ENCODE measurements around the gene HNRNPK. TPM values are rescaled to one million over a fixed set of nuclear protein-coding genes. Genes with fewer than 3 reads are reported as not detected.

Gene HNRNPK
- polyA plus RNA-seq, 1 of the 3 experiments (the other 2 are of a cell fraction) = 470 TPM

DNA sequence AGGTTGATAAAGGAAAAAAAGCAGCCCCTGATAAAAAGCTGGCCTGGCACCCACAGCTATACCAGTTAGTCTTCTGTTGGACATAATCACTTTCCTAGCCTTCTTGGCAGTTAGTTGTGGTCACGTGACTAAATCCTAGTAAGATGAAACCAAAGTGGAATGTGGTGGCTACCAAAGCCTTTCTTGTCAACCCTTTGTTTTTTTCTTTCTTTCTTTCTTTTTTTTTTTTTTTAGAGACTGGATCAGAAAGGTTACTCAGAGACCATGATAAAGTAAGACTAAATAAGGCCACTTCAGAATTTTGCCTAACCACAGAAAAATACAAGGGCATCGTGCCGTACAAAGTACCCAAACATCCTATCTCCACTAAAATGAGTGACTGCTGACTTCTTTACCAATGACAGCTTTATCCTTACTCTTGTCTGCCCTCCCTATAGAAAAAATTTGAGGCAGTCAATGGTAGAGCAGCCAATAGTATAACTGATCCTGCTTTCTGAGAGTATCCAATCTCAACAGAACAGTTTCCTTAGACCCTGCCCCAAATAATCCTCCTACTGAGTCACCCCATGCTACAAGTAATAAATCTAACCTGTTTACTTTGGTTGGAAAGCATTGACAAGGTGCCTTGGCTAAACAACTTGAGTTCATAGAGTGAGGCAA lies 44.6 kb downstream of the HNRNPK start:
- peak; percentile 18; the same call in 1 of the 2 replicates for TF ChIP-seq PBX3 (IDR thresholded peaks at IDR 0.05)
- TF ChIP-seq, protein P1, sequence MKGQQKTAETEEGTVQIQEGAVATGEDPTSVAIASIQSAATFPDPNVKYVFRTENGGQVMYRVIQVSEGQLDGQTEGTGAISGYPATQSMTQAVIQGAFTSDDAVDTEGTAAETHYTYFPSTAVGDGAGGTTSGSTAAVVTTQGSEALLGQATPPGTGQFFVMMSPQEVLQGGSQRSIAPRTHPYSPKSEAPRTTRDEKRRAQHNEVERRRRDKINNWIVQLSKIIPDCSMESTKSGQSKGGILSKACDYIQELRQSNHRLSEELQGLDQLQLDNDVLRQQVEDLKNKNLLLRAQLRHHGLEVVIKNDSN (IDR thresholded peaks at IDR 0.05; ENCODE audit: borderline replicate concordance, low read depth) = peak; percentile 92
- TF ChIP-seq MAX (IDR thresholded peaks at IDR 0.05; ENCODE audit: low read depth) = peak; percentile 38; the same call in 1 of the 2 replicates
- no peak for TF ChIP-seq SMC3 (IDR thresholded peaks at IDR 0.05; ENCODE audit: low read depth, low read length)
- peak; percentile 9; the same call in 1 of the 2 replicates for TF ChIP-seq JUND (IDR thresholded peaks at IDR 0.05)
- no peak; the same call in 1 of the 2 replicates for TF ChIP-seq FOSL2 (IDR thresholded peaks at IDR 0.05; ENCODE audit: borderline replicate concordance, low read depth)
- TF ChIP-seq NFIC (IDR thresholded peaks at IDR 0.05; ENCODE audit: borderline replicate concordance) = peak; percentile 68
- TF ChIP-seq, protein P2, sequence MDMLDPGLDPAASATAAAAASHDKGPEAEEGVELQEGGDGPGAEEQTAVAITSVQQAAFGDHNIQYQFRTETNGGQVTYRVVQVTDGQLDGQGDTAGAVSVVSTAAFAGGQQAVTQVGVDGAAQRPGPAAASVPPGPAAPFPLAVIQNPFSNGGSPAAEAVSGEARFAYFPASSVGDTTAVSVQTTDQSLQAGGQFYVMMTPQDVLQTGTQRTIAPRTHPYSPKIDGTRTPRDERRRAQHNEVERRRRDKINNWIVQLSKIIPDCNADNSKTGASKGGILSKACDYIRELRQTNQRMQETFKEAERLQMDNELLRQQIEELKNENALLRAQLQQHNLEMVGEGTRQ (IDR thresholded peaks at IDR 0.05; ENCODE audit: borderline replicate concordance, low read depth, low read length) = peak; percentile 28; the same call in 1 of the 2 replicates
- ChIA-PET CTCF (interaction anchor here (1.3 to 6.3 kb wide), 4 partner anchors 15 to 380 kb away, joined by 3 to 69 read pairs (median 14); partner anchors contain the start of gene KIF27), POLR2A (no interaction called here)
- DNase-seq = no peak
- Histone ChIP-seq H3K4me1 (ENCODE audit: control insufficient read depth in 1 of 2, insufficient read depth in 2 of 2, low read depth in 1 of 2, low read length in 1 of 2) (peaks cover 2 to 32% of the 10 kb centered on the region in 2 experiments; a peak in 2 of 4 replicates), H3K4me3 (ENCODE audit: low read depth in 2 of 2, low read length in 1 of 2) (no peak overlapping the region), H4K20me1 (ENCODE audit: insufficient read depth) (no peaks in the 10 kb centered on the region), H3K79me2 (ENCODE audit: insufficient read depth) (no peaks in the 10 kb centered on the region), H3K36me3 (replicated peaks in 1 of 2; ENCODE audit: control insufficient read depth in 1 of 2, insufficient read depth in 2 of 2, low read length in 1 of 2) (peaks cover 4 to 5% of the 10 kb centered on the region in 2 experiments), H3K4me2 (peak overlapping the region; percentile 22; the same call in 1 of the 2 replicates), H3K9me3 (no peaks in the 10 kb centered on the region), H3K9me2 (no peaks in the 10 kb centered on the region), H3K9ac (no peak overlapping the region), H3K27me3 (ENCODE audit: insufficient read depth) (no peaks in the 10 kb centered on the region), H3K27ac (ENCODE audit: low read depth in 2 of 2, low read length in 1 of 2) (peak overlapping the region; percentile 9 to 51; a peak in 3 of 4 replicates), H3F3A (replicated peaks; ENCODE audit: insufficient read depth) (peaks cover 13% of the 10 kb centered on the region), H2AFZ (ENCODE audit: low read depth) (peak overlapping the region; percentile 20; the same call in 1 of the 2 replicates)
- WGBS (ENCODE audit: low lambda C conversion rate) = 59% methylated on average over 3 of the region's 3 CpGs

- WGBS (ENCODE audit: low lambda C conversion rate) = 81% methylated on average over 5 of the region's 5 CpGs
- Histone ChIP-seq H3K4me2 (peak overlapping the region; percentile 22; the same call in 1 of the 2 replicates), H3F3A (replicated peaks; ENCODE audit: insufficient read depth) (peaks cover 13% of the 10 kb centered on the region), H3K9me2 (no peaks in the 10 kb centered on the region), H3K9me3 (no peaks in the 10 kb centered on the region), H3K4me1 (ENCODE audit: control insufficient read depth in 1 of 2, insufficient read depth in 2 of 2, low read depth in 1 of 2, low read length in 1 of 2) (peaks cover 2 to 32% of the 10 kb centered on the region in 2 experiments; a peak in 2 of 4 replicates), H2AFZ (ENCODE audit: low read depth) (0 out of 2 replicates have a peak overlapping the region, but pooled peaks have one; percentile 20), H3K36me3 (replicated peaks in 1 of 2; ENCODE audit: control insufficient read depth in 1 of 2, insufficient read depth in 2 of 2, low read length in 1 of 2) (peaks cover 4 to 5% of the 10 kb centered on the region in 2 experiments), H3K27me3 (ENCODE audit: insufficient read depth) (no peaks in the 10 kb centered on the region), H3K79me2 (ENCODE audit: insufficient read depth) (no peaks in the 10 kb centered on the region), H3K4me3 (ENCODE audit: low read depth in 2 of 2, low read length in 1 of 2) (no peak overlapping the region), H4K20me1 (ENCODE audit: insufficient read depth) (no peaks in the 10 kb centered on the region), H3K9ac (no peak overlapping the region), H3K27ac (ENCODE audit: low read depth in 2 of 2, low read length in 1 of 2) (peak overlapping the region; percentile 9 to 51; a peak in 3 of 4 replicates)
- no peak for DNase-seq
- CTCF ChIA-PET = interaction anchor here (1.3 to 6.3 kb wide), 3 partner anchors 14 to 381 kb away, joined by 3 to 69 read pairs (median 19); partner anchors contain the start of gene KIF27
- POLR2A ChIA-PET = no interaction called here
- TF ChIP-seq GATA2 (CRISPR knock-in tag; IDR thresholded peaks at IDR 0.05) (no peak), NFIC (IDR thresholded peaks at IDR 0.05; ENCODE audit: borderline replicate concordance) (peak; percentile 33; the same call in 1 of the 2 replicates), SMC3 (IDR thresholded peaks at IDR 0.05; ENCODE audit: low read depth, low read length) (no peak), MXI1 (IDR thresholded peaks at IDR 0.05; ENCODE audit: low read depth, low read length) (no peak), RAD21 (IDR thresholded peaks at IDR 0.05; ENCODE audit: low read length) (no peak), CHD2 (IDR thresholded peaks at IDR 0.05; ENCODE audit: low read length, partially characterized antibody) (no peak), TCF12 (IDR thresholded peaks at IDR 0.05) (peak; percentile 30; the same call in 1 of the 2 replicates)
- TF ChIP-seq, protein P3, sequence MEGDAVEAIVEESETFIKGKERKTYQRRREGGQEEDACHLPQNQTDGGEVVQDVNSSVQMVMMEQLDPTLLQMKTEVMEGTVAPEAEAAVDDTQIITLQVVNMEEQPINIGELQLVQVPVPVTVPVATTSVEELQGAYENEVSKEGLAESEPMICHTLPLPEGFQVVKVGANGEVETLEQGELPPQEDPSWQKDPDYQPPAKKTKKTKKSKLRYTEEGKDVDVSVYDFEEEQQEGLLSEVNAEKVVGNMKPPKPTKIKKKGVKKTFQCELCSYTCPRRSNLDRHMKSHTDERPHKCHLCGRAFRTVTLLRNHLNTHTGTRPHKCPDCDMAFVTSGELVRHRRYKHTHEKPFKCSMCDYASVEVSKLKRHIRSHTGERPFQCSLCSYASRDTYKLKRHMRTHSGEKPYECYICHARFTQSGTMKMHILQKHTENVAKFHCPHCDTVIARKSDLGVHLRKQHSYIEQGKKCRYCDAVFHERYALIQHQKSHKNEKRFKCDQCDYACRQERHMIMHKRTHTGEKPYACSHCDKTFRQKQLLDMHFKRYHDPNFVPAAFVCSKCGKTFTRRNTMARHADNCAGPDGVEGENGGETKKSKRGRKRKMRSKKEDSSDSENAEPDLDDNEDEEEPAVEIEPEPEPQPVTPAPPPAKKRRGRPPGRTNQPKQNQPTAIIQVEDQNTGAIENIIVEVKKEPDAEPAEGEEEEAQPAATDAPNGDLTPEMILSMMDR (IDR thresholded peaks at IDR 0.05) = no peak
- TF ChIP-seq, protein P4, sequence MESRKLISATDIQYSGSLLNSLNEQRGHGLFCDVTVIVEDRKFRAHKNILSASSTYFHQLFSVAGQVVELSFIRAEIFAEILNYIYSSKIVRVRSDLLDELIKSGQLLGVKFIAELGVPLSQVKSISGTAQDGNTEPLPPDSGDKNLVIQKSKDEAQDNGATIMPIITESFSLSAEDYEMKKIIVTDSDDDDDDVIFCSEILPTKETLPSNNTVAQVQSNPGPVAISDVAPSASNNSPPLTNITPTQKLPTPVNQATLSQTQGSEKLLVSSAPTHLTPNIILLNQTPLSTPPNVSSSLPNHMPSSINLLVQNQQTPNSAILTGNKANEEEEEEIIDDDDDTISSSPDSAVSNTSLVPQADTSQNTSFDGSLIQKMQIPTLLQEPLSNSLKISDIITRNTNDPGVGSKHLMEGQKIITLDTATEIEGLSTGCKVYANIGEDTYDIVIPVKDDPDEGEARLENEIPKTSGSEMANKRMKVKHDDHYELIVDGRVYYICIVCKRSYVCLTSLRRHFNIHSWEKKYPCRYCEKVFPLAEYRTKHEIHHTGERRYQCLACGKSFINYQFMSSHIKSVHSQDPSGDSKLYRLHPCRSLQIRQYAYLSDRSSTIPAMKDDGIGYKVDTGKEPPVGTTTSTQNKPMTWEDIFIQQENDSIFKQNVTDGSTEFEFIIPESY (IDR thresholded peaks at IDR 0.05; ENCODE audit: borderline replicate concordance, low read depth) = no peak
- TF ChIP-seq, protein P1 (IDR thresholded peaks at IDR 0.05; ENCODE audit: borderline replicate concordance, low read depth) = no peak
Observed at GRCh38 chr9:83934569-83935275, 45.3 kb downstream of the HNRNPK start.

Data from SK-N-SH (cell line).